Tibial nerve (tissue), 4 donors: ENCODE results near the gene CDH4. TPM values are rescaled to one million over a fixed set of nuclear protein-coding genes. Genes with fewer than 3 reads are reported as not detected.
A peak's percentile ranks its signal among the peaks of the same experiment; 100 is the strongest.

Source experiments
- DNase-seq, 2 donors: peaks; one replicate each; pipeline ENCODE4 v3.0.0-alpha.2; 2019; ENCODE audit warnings: low spot score in 2 of 2
- H3K27ac ChIP-seq, 4 donors: fragments of 200-600 bp; sonication (generic) in 3 of 4; one replicate each; pipeline ENCODE4 v1.5.1; 2017 to 2019; ENCODE audit warnings: mild to moderate bottlenecking in 1 of 4
- H3K27me3 ChIP-seq, 2 donors: fragments of 200-600 bp; sonication (generic) in 1 of 2; one replicate each; pipeline versions ENCODE4 v1.5.1 to v1.6.0; 2017 to 2019
- H3K36me3 ChIP-seq, 3 donors: fragments of 200-600 bp; sonication (generic); one replicate each; pipeline ENCODE4 v1.5.1; 2018 to 2019
- H3K4me1 ChIP-seq, 4 donors: fragments of 200-600 bp; sonication (generic) in 3 of 4; one replicate each; pipeline ENCODE4 v1.5.1; 2017 to 2019
- H3K4me3 ChIP-seq, 4 donors: fragments of 200-600 bp; sonication (generic) in 3 of 4; one replicate each; pipeline ENCODE4 v1.5.1; 2017 to 2019; ENCODE audit warnings: mild to moderate bottlenecking in 1 of 4, moderate library complexity in 1 of 4
- H3K9me3 ChIP-seq, 4 donors: fragments of 200-600 bp; sonication (generic) in 3 of 4; one replicate each; pipeline ENCODE4 v1.5.1; 2017 to 2019
- CTCF ChIP-seq, 5 experiments: fragments of 200-600 bp in 3 of 5; fragments of 450-650 bp in 2 of 5; sonication (generic) in 3 of 5; IDR thresholded peaks; one replicate each; pipeline ENCODE4 v1.5.1; 2016 to 2019; ENCODE audit warnings: antibody characterized with exemption in 5 of 5, mild to moderate bottlenecking in 3 of 5, moderate library complexity in 2 of 5
- EP300 ChIP-seq, 2 donors: sonication (generic); formaldehyde crosslinking; IDR thresholded peaks; one replicate each; pipeline ENCODE4 v1.6.1; 2017; ENCODE audit warnings: antibody characterized with exemption in 2 of 2, mild to moderate bottlenecking in 1 of 2
- POLR2A ChIP-seq, 2 donors: fragments of 450-650 bp; IDR thresholded peaks; one replicate each; pipeline ENCODE4 v1.6.1; 2017; ENCODE audit warnings: antibody characterized with exemption in 2 of 2, mild to moderate bottlenecking in 2 of 2, moderate library complexity in 2 of 2
- WGBS, 2 donors: methylation state at CpG; one replicate each; pipeline ENCODE4 v1.1.5; 2018; 5-methylcytosine and 5-hydroxymethylcytosine counted together
- total RNA-seq, 4 donors: library from RNA; depleted of rRNA; stranded (reverse); fragments of >200 nt; gene quantifications; one replicate each; pipeline ENCODE4 v1.1.0, GENCODE V29; 2016

CDH4 gene
- total RNA-seq, 4 donors from 2014 or later = 0.78 to 2.3 (median 1.0) TPM

GRCh38 chr20:61759286-61760065, 507.4 kb downstream of the CDH4 start:
- Histone ChIP-seq H3K9me3 (no peaks in the 10 kb centered on the region), H3K27ac (peak overlapping the region in 1 of 4 donors; percentile 68), H3K27me3 (no peaks in the 10 kb centered on the region), H3K4me1 (no peaks in the 10 kb centered on the region), H3K4me3 (no peak overlapping the region), H3K36me3 (no peaks in the 10 kb centered on the region)
- TF ChIP-seq CTCF (IDR thresholded peaks at IDR 0.05) = no peak
- TF ChIP-seq EP300 (IDR thresholded peaks at IDR 0.05) = no peak
- TF ChIP-seq POLR2A (IDR thresholded peaks at IDR 0.05) = no peak
- no peak for DNase-seq
- WGBS, 2 donors = 75 to 76% methylated on average over 22 of the region's 22 CpGs

- DNase-seq = no peak
- no peaks in the 10 kb centered on the region for H3K27me3 ChIP-seq
- TF ChIP-seq CTCF (IDR thresholded peaks at IDR 0.05) = no peak
- TF ChIP-seq EP300 (IDR thresholded peaks at IDR 0.05) = no peak
These were observed 508.3 kb downstream of the CDH4 start for GRCh38 chr20:61760321-61760720.

GRCh38 chr20:61760731-61761130, 508.7 kb downstream of the CDH4 start:
- TF ChIP-seq POLR2A (IDR thresholded peaks at IDR 0.05) (no peak), EP300 (IDR thresholded peaks at IDR 0.05) (no peak), CTCF (IDR thresholded peaks at IDR 0.05) (no peak)
- Histone ChIP-seq H3K4me3 (no peak overlapping the region), H3K4me1 (no peaks in the 10 kb centered on the region), H3K9me3 (no peaks in the 10 kb centered on the region), H3K27me3 (no peaks in the 10 kb centered on the region), H3K36me3 (no peaks in the 10 kb centered on the region), H3K27ac (peak overlapping the region in 1 of 4 donors; percentile 68)
- WGBS, 2 donors = 46 to 53% methylated on average over 7 of the region's 7 CpGs
- no peak for DNase-seq

More at GRCh38 chr20:61760321-61760720, 508.3 kb downstream of the CDH4 start:
- Histone ChIP-seq H3K27ac (peak overlapping the region in 1 of 4 donors; percentile 68), H3K4me1 (no peaks in the 10 kb centered on the region), H3K9me3 (no peaks in the 10 kb centered on the region), H3K36me3 (no peaks in the 10 kb centered on the region), H3K4me3 (no peak overlapping the region)
- WGBS, 2 donors = 55 to 65% methylated on average over 11 of the region's 11 CpGs

- WGBS, 2 donors = 88 to 89% methylated on average over 24 to 25 of the region's 25 CpGs
- no peaks in the 10 kb centered on the region for H3K27me3 ChIP-seq
- H3K27ac ChIP-seq = no peak overlapping the region
- H3K9me3 ChIP-seq = no peaks in the 10 kb centered on the region
- TF ChIP-seq EP300 (IDR thresholded peaks at IDR 0.05) = no peak
- no peak for TF ChIP-seq CTCF (IDR thresholded peaks at IDR 0.05)
- no peak for TF ChIP-seq POLR2A (IDR thresholded peaks at IDR 0.05)
- no peak overlapping the region for H3K4me3 ChIP-seq
- no peaks in the 10 kb centered on the region for H3K36me3 ChIP-seq
- no peak for DNase-seq
- no peaks in the 10 kb centered on the region for H3K4me1 ChIP-seq
These were observed 509.5 kb downstream of the CDH4 start for GRCh38 chr20:61761453-61762166.

- Histone ChIP-seq H3K4me3 (no peak overlapping the region), H3K9me3 (no peaks in the 10 kb centered on the region), H3K36me3 (no peaks in the 10 kb centered on the region), H3K27ac (no peak overlapping the region), H3K27me3 (no peaks in the 10 kb centered on the region), H3K4me1 (no peaks in the 10 kb centered on the region)
- TF ChIP-seq CTCF (IDR thresholded peaks at IDR 0.05) = no peak
- no peak for TF ChIP-seq EP300 (IDR thresholded peaks at IDR 0.05)
- no peak for TF ChIP-seq POLR2A (IDR thresholded peaks at IDR 0.05)
- no peak for DNase-seq
- WGBS, 2 donors = 71 to 76% methylated on average over 7 of the region's 7 CpGs
These were observed 510.2 kb downstream of the CDH4 start for GRCh38 chr20:61762167-61762710.
